H9 (cell line): ENCODE measurements around the gene GPR161. TPM values are rescaled to one million over a fixed set of nuclear protein-coding genes. Genes with fewer than 3 reads are reported as not detected.

Source experiments
- DNase-seq: peaks from one replicate; pipeline ENCODE4 v3.0.0-alpha.2; 2017
- H2AFZ ChIP-seq: one replicate; pipeline ENCODE4 v1.6.1; 2013; ENCODE audit warnings: mild to moderate bottlenecking, low read length, control low read depth, moderate library complexity
- H2AK5ac ChIP-seq: 2 replicates; pipeline ENCODE4 v1.6.1; 2013; ENCODE audit warnings: low read length, control low read depth, mixed read lengths; ENCODE audit not compliant: insufficient read length
- H2BK120ac ChIP-seq: one replicate; pipeline ENCODE4 v1.6.1; 2013; ENCODE audit warnings: low read depth, mild to moderate bottlenecking, low read length, control low read depth, inconsistent platforms; ENCODE audit not compliant: poor library complexity, severe bottlenecking
- H2BK12ac ChIP-seq: 2 replicates; pipeline ENCODE4 v1.6.1; 2013; ENCODE audit warnings: low read length, control low read depth, mixed read lengths, low read depth; ENCODE audit not compliant: insufficient read length
- H2BK15ac ChIP-seq: 2 replicates; pipeline ENCODE4 v1.6.1; 2013; ENCODE audit warnings: low read depth, low read length, control low read depth
- H2BK20ac ChIP-seq: one replicate; pipeline ENCODE4 v1.6.1; 2013; ENCODE audit warnings: low read depth, mild to moderate bottlenecking, low read length, control low read depth, inconsistent platforms; ENCODE audit not compliant: poor library complexity, severe bottlenecking
- H2BK5ac ChIP-seq: 2 replicates; pipeline ENCODE4 v1.6.1; 2013; ENCODE audit warnings: low read length, control low read depth, mixed read lengths; ENCODE audit not compliant: insufficient read length
- H3K14ac ChIP-seq: 2 replicates; pipeline ENCODE4 v1.6.1; 2013; ENCODE audit warnings: low read length, control low read depth; ENCODE audit not compliant: insufficient read depth
- H3K18ac ChIP-seq: 2 replicates; pipeline ENCODE4 v1.6.1; 2013; ENCODE audit warnings: low read depth, mild to moderate bottlenecking, mixed read lengths, low read length, control low read depth; ENCODE audit not compliant: insufficient read length
- H3K23ac ChIP-seq: 2 replicates; pipeline ENCODE4 v1.6.1; 2013; ENCODE audit warnings: low read length, control low read depth, mixed read lengths, low read depth; ENCODE audit not compliant: insufficient read length
- H3K23me2 ChIP-seq: 2 replicates; pipeline ENCODE4 v1.6.1; 2013; ENCODE audit warnings: low read depth, mild to moderate bottlenecking, mixed read lengths, low read length, control low read depth; ENCODE audit not compliant: insufficient read length, poor library complexity, severe bottlenecking
- H3K27ac ChIP-seq: 2 replicates; pipeline ENCODE4 v1.5.1; 2013; ENCODE audit warnings: low read length, control low read depth, mixed read lengths, low read depth; ENCODE audit not compliant: insufficient read length
- H3K27me3 ChIP-seq: 2 replicates; pipeline ENCODE4 v1.6.1; 2013; ENCODE audit warnings: low read length, control low read depth, inconsistent platforms; ENCODE audit not compliant: insufficient read depth
- H3K4ac ChIP-seq: 2 replicates; pipeline ENCODE4 v1.6.1; 2013; ENCODE audit warnings: low read depth, mild to moderate bottlenecking, control low read depth, inconsistent platforms, low read length, moderate library complexity
- H3K4me1 ChIP-seq: 2 replicates; pipeline ENCODE4 v1.6.1; 2013; ENCODE audit warnings: low read length, control low read depth, inconsistent platforms; ENCODE audit not compliant: insufficient read depth
- H3K4me2 ChIP-seq: 2 replicates; pipeline ENCODE4 v1.6.1; 2013; ENCODE audit warnings: low read length, control low read depth, mixed read lengths; ENCODE audit not compliant: insufficient read length, insufficient read depth
- H3K56ac ChIP-seq: 2 replicates; pipeline ENCODE4 v1.6.1; 2013; ENCODE audit warnings: low read depth, mild to moderate bottlenecking, mixed read lengths, low read length, control low read depth; ENCODE audit not compliant: insufficient read length
- H3K79me1 ChIP-seq: 2 replicates; pipeline ENCODE4 v1.6.1; 2013; ENCODE audit warnings: low read depth, mild to moderate bottlenecking, moderate library complexity, low read length, control low read depth, inconsistent platforms; ENCODE audit not compliant: insufficient read depth, poor library complexity, severe bottlenecking
- H3K79me2 ChIP-seq: 2 replicates; pipeline ENCODE4 v1.6.1; 2013; ENCODE audit warnings: low read length, control low read depth, inconsistent platforms; ENCODE audit not compliant: insufficient read depth
- H3K9ac ChIP-seq: 2 replicates; pipeline ENCODE4 v1.6.1; 2013; ENCODE audit warnings: low read length, control low read depth, mixed read lengths; ENCODE audit not compliant: insufficient read length; ENCODE audit errors: extremely low read depth
- H3K9me3 ChIP-seq: one replicate; pipeline ENCODE4 v1.6.1; 2013; ENCODE audit warnings: low read depth, low read length, inconsistent platforms; ENCODE audit not compliant: control insufficient read depth
- H3T11ph ChIP-seq: one replicate; pipeline ENCODE4 v1.6.1; 2013; ENCODE audit warnings: mild to moderate bottlenecking, low read length, control low read depth, inconsistent platforms
- H4K20me1 ChIP-seq: one replicate; pipeline ENCODE4 v1.6.1; 2013; ENCODE audit not compliant: control insufficient read depth, insufficient read length, insufficient read depth
- H4K5ac ChIP-seq: 2 replicates; pipeline ENCODE4 v1.6.1; 2013; ENCODE audit warnings: low read depth, mild to moderate bottlenecking, mixed read lengths, low read length, control low read depth; ENCODE audit not compliant: insufficient read length
- H4K8ac ChIP-seq: replicated peaks from 2 replicates; pipeline ENCODE4 v1.6.1; 2013; ENCODE audit warnings: low read length, control low read depth, mixed read lengths, low read depth; ENCODE audit not compliant: insufficient read length
- H4K91ac ChIP-seq: 2 replicates; pipeline ENCODE4 v1.6.1; 2013; ENCODE audit warnings: low read depth, mild to moderate bottlenecking, moderate library complexity, mixed read lengths, low read length, control low read depth; ENCODE audit not compliant: insufficient read length
- H3K27ac Mint-ChIP-seq, 3 experiments: 2 replicates in 2 of 3; 3 replicates in 1 of 3; pipeline ENCODE4 v1.8.0; 2020 to 2021; ENCODE audit warnings: mixed read lengths in 3 of 3, mild to moderate bottlenecking in 1 of 3, moderate library complexity in 1 of 3
- H3K27me3 Mint-ChIP-seq: 2 replicates; pipeline ENCODE4 v1.8.0; 2021; ENCODE audit warnings: low read depth, mild to moderate bottlenecking, moderate library complexity, mixed read lengths
- H3K36me3 Mint-ChIP-seq, 3 experiments: 2 replicates in 2 of 3; 3 replicates in 1 of 3; pipeline ENCODE4 v1.8.0; 2020 to 2021; ENCODE audit warnings: low read depth in 3 of 3, mixed read lengths in 3 of 3; ENCODE audit not compliant: insufficient read depth in 1 of 3
- H3K4me1 Mint-ChIP-seq, 2 experiments: 2 replicates each; pipeline ENCODE4 v1.8.0; 2020; ENCODE audit warnings: mixed read lengths in 2 of 2
- H3K4me3 Mint-ChIP-seq, 2 experiments: 2 replicates in 1 of 2; 3 replicates in 1 of 2; pipeline ENCODE4 v1.8.0; 2020 to 2021; ENCODE audit warnings: mild to moderate bottlenecking in 2 of 2, mixed read lengths in 2 of 2, moderate library complexity in 1 of 2
- H3K9me3 Mint-ChIP-seq, 2 experiments: 2 replicates in 1 of 2; 3 replicates in 1 of 2; pipeline ENCODE4 v1.8.0; 2020; ENCODE audit warnings: mild to moderate bottlenecking in 2 of 2, mixed read lengths in 2 of 2, moderate library complexity in 1 of 2
- CTCF ChIP-seq: fragments of 200-600 bp; sonication (generic); conservative IDR thresholded peaks from 3 replicates; pipeline ENCODE4 v1.8.0; 2021; ENCODE audit warnings: antibody characterized with exemption, mild to moderate bottlenecking
- WGBS: extraction: QIAGEN DNeasy Blood & Tissue Kit; methylation state at CpG from one replicate; pipeline ENCODE4 v1.1.7; 2013; ENCODE audit warnings: missing lambda C conversion rate, low lambda C conversion rate, mixed read lengths; ENCODE audit not compliant: insufficient read length; ENCODE audit errors: extremely low coverage; 5-methylcytosine and 5-hydroxymethylcytosine counted together
- total RNA-seq: library from RNA; stranded (reverse); gene quantifications from 2 replicates; pipeline ENCODE4 v1.2.1, GENCODE V29; 2021

Gene GPR161
- total RNA-seq, 1 experiment from 2014 or later, result 10.6 TPM

GRCh38 chr1:168106274-168106673 lies 30.5 kb downstream of the GPR161 start:
- no peak overlapping the region for H3K18ac ChIP-seq
- 0 out of 2 replicates have a peak, but pooled peaks cover 2% of the 10 kb centered on the region for H3K4me1 ChIP-seq
- H3T11ph ChIP-seq, result no peak overlapping the region
- no CpG with 5 or more reads among the region's 8 CpGs for WGBS
- no peak overlapping the region for H2BK120ac ChIP-seq
- Mint-ChIP-seq H3K9me3 (no peaks in the 10 kb centered on the region), H3K4me1 (peaks cover 17 to 22% of the 10 kb centered on the region in 2 experiments), H3K4me3 (no peak overlapping the region), H3K27ac (peak overlapping the region in 1 of 3 experiments; percentile 50; a peak in 2 of 7 replicates), H3K36me3 (peaks cover 0 to 18% (median 3%) of the 10 kb centered on the region in 3 experiments; a peak in 4 of 7 replicates), H3K27me3 (no peaks in the 10 kb centered on the region)
- H3K27me3 ChIP-seq, result no peaks in the 10 kb centered on the region
- no peak overlapping the region for H2BK15ac ChIP-seq
- no peaks in the 10 kb centered on the region for H3K79me1 ChIP-seq
- no peaks in the 10 kb centered on the region for H3K23me2 ChIP-seq
- H2AFZ ChIP-seq, result no peak overlapping the region
- H2BK12ac ChIP-seq, result no peak overlapping the region
- H2BK20ac ChIP-seq, result no peak overlapping the region
- no peak for TF ChIP-seq CTCF
- no peak overlapping the region for H4K5ac ChIP-seq
- no peak overlapping the region for H2AK5ac ChIP-seq
- no peak overlapping the region for H3K9ac ChIP-seq
- no peaks in the 10 kb centered on the region for H4K20me1 ChIP-seq
- H2BK5ac ChIP-seq, result no peak overlapping the region
- H3K14ac ChIP-seq, result no peak overlapping the region
- no peak overlapping the region for H3K27ac ChIP-seq
- no peak overlapping the region for H3K4ac ChIP-seq
- no peak overlapping the region for H4K91ac ChIP-seq
- no peak overlapping the region for H3K56ac ChIP-seq
- no peak for DNase-seq
- no peak overlapping the region for H3K4me2 ChIP-seq
- H3K9me3 ChIP-seq, result no peaks in the 10 kb centered on the region
- no peak overlapping the region for H3K23ac ChIP-seq
- H3K79me2 ChIP-seq, result no peaks in the 10 kb centered on the region
- H4K8ac ChIP-seq, result no peak overlapping the region
